RPMI8226 (cell line): Measurements from ENCODE around the gene DBH.
"Not testable (repeated sequence)": the region's sequence is repeated elsewhere in the genome, so short reads cannot be mapped to it uniquely, and the experiment has no call there.

Experiments
- DNase-seq: peaks from one replicate; pipeline ENCODE4 v3.0.0-alpha.2; 2015

The DBH gene

DNA sequence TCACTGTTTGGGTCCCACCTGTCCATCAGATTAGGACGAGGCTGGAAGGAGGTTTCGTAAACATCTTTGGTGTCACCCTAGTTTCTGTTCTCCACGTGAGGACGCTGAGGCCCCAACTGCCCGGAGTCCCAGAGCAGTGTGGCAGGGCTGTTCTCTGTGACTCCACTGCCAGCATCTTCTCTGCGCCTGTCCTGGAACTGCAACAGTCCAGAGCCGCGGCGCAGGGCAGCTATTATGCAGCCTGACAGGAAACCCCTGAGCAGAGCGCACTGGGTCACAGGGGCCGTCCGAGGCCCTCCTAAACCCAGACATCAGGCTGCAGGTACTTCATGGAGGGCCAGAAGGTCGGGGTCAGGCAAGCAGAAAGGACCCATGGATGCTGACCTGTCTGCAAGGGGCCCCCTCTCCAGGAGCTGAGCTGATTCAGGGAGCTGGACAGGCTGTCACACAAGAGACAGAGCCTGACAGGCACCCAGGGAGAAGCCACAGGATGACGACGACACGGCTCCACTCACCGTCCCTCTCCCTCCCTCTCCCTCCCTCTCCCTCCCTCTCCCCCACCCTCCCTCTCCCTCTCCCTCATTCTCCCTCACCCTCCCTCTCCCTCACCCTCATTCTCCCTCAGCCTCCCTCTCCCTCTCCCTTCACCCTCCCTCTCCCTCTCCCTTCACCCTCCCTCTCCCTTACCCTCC, 31.7 kb downstream of the DBH start:
- DNase-seq = no peak

DNA sequence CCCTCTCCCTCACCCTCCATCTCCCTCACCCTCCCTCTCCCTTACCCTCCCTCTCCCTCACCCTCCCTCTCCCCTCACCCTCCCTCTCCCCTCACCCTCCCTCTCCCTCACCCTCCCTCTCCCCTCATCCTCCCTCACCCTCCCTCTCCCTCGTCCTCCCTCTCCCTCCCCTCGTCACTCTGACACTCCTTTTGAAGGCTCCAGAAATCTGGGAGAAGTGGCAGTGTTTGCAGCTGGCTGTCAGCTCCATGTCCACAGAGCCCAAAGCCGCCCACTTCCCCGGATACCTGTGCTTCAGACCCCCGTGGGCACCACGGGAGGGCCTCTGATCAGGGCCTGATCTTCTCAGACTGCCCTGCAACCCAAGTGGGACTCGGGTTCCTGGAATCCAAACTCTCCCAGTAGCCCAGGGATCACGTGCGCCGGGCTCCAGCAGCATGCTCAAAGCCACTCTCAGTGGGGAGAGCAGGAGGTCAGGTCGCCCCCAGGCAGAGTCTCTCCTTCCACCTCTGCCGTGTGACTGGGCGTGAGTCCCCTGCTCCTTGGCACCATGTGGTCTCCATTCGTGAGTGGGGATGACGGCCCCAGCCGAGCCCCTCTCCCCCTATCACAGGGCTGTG, 33.1 kb downstream of the DBH start:
- DNase-seq = no peak

DNA sequence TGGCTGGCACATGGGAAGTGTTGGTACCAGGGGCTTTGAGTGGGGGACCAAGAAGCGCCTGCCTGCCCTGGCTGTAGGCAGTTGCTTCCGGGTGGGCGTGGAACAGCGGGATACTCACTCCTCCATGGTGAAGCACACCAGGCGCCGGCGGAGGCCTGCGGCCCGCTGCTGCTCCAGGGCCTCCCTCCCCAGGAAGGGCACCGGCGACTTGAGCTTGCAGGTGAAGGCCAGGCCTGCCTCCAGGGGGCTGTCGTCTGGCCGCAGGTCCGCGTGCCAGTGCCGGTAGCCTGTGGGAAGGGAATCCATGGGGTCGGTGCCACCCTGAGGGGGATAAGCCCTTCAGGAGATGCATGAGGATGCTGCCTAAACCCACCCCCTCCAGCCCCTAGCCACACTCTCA, 34.3 kb downstream of the DBH start:
- no peak for DNase-seq

DNA sequence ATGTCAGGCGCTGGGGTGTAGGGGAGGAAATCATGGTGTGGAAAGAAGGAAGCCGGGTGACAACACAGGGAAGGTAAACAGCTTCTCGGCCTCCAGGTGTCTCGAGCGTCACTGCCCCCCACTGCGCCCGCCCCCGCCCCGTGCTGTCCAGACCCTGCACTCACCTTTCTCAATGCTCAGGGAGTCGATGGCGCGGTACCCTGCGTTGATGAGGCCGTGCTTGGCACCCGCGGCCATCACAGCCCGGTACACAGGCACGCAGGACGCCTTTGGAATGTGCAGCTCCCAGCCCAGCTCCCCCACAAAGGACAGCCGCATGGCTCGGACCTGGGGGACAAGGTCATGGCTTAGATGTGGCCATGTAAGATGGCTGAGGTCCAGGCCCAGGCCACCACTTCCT, 35.2 kb downstream of the DBH start:
- DNase-seq = no peak

DNA sequence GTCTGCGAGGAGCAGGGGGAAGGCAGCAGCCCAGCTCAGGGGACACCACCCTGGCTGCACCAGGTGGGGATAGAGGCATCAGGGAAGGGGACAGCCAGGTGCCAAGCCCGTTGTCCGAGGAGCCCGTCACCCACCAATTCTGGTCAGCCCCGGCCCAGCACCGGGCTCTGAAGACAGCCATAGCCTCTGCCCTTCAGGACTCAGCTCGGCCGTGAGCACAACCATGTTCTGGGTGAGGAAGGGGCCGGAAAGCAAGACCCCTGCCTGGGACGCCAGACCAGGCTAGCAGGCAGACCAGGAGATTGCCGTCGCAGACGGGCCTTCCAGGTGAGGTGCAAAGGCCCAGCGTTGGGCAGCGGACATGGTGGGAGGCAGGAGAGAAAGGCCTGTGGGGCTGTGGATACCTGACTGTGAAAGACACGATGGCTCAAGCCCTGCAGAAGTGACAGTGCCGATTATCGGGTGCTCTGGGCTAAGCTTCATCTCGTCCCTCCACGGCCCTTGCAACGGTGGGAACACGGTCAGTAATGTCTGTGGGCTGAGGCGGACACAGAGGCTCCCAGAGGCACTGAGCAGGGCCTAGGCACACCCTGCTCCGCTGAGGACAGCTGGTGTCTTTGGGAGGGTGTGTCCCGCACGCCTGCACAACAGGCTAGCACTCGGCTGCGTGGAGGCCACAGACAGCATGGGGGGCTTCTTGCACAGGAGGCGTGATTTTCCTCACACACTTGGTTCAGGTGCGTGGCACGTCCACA, 36.5 kb downstream of the DBH start:
- DNase-seq = no peak

GRCh38 chr9:133673258-133673655, 37.1 kb downstream of the DBH start:
- no peak for DNase-seq

DNA sequence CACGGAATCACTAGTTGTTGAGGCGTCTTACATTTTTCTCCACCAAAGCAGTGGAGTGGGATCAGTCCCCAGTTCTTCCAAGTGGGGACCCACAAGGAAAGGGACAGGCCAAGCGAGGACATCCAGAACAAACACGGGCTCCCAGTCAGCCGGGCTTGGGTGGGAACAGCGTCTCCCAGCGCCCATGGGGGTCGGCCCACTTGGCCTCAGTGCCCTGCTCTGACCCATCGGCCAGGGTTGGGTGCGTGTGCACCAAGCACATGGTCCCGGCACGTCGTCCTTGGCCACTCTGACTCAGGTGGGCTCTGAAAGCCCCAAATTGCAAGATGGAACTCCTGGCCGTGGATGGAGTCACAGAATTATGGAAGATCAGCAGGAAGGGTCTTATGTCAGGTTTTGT, 37.9 kb downstream of the DBH start:
- DNase-seq = no peak

DNA sequence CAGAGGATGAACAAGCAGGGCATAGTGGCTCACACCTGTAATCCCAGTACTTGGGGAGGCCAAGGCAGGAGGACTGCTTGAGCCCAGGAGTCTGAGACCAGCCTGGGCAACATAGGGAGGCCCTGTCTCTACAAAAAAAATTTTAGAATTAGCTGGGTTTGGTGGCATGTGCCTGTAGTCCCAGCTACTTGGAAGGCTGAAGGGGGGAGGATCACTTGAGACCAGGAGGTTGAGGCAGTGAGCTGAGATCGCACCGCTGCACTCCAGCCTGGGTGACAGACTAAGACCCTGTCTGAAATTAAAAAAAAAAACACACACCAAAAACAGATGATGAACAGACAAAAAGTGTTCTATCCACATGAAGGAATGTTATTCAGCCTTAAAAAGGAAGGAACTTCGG, 39.6 kb downstream of the DBH start:
- not testable (repeated sequence) for DNase-seq

GRCh38 chr9:133676450-133676849, 40.3 kb downstream of the DBH start:
- DNase-seq = no peak

DNA sequence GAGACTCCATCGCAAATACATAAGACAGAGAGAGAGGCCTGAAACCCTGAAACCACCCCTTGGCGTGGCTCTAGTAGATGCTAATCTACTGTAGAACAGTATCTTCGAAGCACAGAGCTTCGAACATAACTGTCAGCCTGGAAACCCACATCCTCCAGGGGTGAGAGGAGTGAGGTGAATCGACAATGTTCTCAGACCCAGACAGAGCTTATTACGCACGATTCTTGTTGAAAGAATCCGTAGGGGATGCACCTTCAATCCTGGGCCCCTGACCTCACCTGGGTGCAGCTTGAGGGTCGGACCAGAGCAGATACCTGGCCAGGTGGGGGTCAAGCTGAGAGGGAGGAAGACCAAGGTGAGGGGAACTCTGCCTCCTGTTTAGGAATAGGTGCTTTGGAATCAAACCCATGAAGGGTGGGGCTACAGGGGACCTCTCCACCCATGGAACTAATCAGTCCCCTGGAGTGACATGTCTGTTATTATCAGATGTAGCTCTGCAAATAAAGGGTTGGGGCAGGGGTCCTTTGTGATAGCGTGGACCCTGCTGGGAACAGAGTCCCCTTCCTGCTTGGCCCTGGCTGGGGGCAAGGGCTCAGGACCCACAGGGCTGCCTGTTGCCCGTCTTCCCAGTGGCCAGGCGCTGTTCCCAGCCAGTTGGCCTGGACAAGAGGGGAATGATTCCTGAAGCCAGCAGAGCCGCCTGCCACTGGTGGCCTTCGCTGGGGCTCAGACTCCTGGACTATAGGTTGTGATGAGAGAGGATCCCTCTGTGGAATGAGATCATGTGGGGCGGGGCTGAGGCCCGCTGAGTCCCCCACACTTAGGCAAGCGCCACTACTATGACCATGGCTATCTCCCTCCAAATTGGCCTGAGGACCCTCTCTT, 41.2 kb downstream of the DBH start:
- DNase-seq = no peak

- no peak for DNase-seq
Observed at GRCh38 chr9:133679056-133679455, 42.9 kb downstream of the DBH start.

- DNase-seq = no peak
Observed at GRCh38 chr9:133679466-133680061, 43.4 kb downstream of the DBH start.

DNA sequence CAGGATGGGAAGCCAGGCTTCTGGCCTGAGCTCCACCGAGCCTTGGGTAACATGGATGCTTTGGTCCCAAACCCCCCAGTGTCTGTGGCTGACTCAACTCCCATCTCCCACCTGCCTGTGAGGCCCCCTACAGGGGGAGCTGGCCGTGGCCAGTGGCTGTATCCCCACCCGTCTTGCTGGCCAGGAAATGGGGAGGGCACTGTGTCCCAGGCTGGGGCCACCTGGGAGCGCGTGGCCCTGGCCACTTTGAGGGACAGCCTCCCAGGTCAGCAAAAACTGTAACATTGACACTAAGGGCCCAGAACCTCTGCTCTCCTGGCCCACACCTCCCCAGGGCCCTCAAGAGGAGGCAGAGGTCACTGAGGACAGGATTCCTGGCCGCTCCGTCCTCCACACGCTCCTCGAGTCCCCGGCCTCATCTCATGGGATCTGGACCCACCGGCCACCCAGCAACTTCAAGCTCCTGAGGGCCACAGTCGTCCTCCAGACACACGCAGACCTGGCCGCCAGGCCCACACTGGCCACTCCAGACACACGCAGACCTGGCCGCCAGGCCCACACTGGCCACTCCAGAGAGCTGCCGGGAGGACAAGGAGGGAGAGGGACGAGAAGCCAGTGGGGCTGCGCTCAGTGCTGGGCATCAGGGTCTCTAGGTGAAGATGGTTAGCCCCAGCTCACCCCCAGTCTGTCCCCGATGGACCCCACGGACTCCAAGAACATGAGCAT, 44.2 kb downstream of the DBH start:
- no peak for DNase-seq

- no peak for DNase-seq
Observed at GRCh38 chr9:133680976-133681657, 45.0 kb downstream of the DBH start.

- no peak for DNase-seq
Observed at GRCh38 chr9:133681658-133682306, 45.6 kb downstream of the DBH start.

GRCh38 chr9:133682818-133683585, 46.8 kb downstream of the DBH start:
- no peak for DNase-seq

GRCh38 chr9:133683586-133684120, 47.5 kb downstream of the DBH start:
- no peak for DNase-seq

DNA sequence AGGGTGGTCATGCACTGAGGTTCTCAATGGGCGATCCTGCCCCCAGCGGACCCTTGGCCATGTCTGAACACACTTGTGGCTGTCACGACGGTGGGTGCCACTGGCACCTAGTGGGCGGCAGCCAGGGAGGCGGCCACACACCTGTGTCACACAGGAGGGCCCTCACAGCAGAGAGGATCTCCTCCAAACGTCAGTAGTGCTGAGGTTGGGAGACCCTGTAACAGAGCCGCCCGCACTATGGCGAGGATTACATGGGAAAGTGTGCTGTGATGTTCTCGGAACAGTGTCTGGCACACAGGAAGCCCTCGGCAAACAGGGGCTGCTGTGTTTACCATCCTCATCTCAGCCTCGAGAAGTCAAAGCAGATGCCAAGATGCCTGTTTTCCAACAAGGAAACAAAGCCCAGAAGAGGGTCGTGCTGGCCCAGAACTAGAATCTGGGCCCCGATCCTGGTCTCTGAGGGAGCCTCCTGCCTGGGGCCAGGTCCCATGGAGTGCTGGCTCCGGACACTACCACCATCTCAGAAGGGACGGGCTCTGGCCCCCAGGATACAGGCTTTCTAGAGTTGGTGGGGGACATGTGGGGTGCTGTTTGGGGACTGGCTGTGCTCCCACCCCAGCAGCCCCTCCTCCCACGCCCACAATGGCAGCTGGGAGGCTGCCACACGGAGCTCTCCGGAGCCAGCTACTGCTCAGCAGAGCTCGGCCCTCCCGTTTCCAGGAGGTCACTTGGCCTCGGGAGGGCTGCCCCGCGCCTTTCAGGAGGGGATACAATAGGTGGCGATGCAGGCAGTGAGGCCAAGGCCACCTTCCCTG, 48.2 kb downstream of the DBH start:
- DNase-seq = no peak

DNA sequence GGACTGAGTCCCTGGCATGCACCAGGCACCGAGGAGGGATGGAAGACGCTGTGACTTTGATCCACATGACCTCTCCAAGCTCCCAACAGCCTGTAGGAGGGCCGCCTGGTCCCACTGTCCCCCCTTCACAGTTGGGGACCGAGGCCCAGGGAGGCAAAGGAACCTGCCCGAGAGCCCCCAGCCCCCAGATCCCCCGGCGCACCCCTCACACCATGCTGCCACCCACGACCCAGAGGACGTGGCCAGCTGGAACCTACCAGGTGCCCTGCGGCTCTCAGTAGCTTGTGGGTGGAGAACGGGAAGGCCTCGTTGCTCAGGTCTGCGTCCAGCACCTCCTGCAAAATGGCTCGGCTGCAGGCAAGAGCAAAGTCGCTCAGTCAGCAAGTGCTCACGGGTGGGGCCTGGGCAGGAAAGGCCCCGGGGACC, 48.8 kb downstream of the DBH start:
- no peak for DNase-seq
